Measurements from ENCODE around the gene CAMP. TPM values are rescaled to one million over a fixed set of nuclear protein-coding genes. Genes with fewer than 3 reads are reported as not detected.
A peak's percentile ranks its signal among the peaks of the same experiment; 100 is the strongest.

CAMP gene
- total and polyA plus RNA-seq, 7 donors, result 0.09 to 0.49 TPM; not detected in 5

DNA sequence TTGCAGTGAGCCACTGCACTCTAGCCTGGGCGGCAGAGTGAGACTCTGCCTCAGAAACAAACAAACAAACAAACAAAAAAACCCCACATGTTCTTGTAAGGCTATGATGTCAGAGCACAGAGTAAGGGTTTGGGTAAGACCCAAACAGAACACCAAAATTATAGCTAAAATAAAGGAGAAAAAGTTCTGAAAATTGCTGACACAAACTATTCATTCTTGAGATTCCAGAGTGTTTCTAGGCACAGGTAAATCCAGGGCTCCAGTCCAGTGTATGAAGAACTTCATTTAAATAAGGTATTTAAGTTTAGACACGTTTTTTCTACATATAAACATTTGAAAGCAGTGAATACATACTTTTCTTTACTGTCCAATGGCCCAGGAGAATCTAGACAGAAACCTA is 39.0 kb upstream of the CAMP start:
- DNase-seq (no peak), ATAC-seq (no peak)
- 90 to 98% (median 91%) methylated on average over 2 of the region's 2 CpGs for WGBS, 3 donors
- no peaks in the 10 kb centered on the region for H3K36me3 ChIP-seq (ENCODE audit: insufficient read depth in 1 of 2, low read depth in 1 of 2)
- intact Hi-C loops (cut with DNase I), result no loop called here
- H3K4me3 ChIP-seq, result no peak overlapping the region
- no peak overlapping the region for H3K27ac ChIP-seq
- H3K27me3 ChIP-seq (ENCODE audit: insufficient read depth in 3 of 3, low read length in 2 of 3), result no peaks in the 10 kb centered on the region
- TF ChIP-seq, protein P1, sequence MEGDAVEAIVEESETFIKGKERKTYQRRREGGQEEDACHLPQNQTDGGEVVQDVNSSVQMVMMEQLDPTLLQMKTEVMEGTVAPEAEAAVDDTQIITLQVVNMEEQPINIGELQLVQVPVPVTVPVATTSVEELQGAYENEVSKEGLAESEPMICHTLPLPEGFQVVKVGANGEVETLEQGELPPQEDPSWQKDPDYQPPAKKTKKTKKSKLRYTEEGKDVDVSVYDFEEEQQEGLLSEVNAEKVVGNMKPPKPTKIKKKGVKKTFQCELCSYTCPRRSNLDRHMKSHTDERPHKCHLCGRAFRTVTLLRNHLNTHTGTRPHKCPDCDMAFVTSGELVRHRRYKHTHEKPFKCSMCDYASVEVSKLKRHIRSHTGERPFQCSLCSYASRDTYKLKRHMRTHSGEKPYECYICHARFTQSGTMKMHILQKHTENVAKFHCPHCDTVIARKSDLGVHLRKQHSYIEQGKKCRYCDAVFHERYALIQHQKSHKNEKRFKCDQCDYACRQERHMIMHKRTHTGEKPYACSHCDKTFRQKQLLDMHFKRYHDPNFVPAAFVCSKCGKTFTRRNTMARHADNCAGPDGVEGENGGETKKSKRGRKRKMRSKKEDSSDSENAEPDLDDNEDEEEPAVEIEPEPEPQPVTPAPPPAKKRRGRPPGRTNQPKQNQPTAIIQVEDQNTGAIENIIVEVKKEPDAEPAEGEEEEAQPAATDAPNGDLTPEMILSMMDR (IDR thresholded peaks at IDR 0.05), result no peak
- peaks cover 9% of the 10 kb centered on the region for H3K4me1 ChIP-seq
- H3K9me3 ChIP-seq, result no peaks in the 10 kb centered on the region

GRCh38 chr3:48185129-48185528 is 38.2 kb upstream of the CAMP start:
- no peak overlapping the region for H3K27ac ChIP-seq
- ATAC-seq, result no peak
- no peaks in the 10 kb centered on the region for H3K36me3 ChIP-seq (ENCODE audit: insufficient read depth in 1 of 2, low read depth in 1 of 2)
- WGBS, 3 donors, result 89 to 94% (median 90%) methylated on average over 4 of the region's 4 CpGs
- DNase-seq, result no peak
- H3K9me3 ChIP-seq, result no peaks in the 10 kb centered on the region
- TF ChIP-seq, protein P1 (IDR thresholded peaks at IDR 0.05), result no peak
- H3K27me3 ChIP-seq (ENCODE audit: insufficient read depth in 3 of 3, low read length in 2 of 3), result no peaks in the 10 kb centered on the region
- H3K4me1 ChIP-seq, result peaks cover 9% of the 10 kb centered on the region
- intact Hi-C loops (cut with DNase I), result no loop called here
- H3K4me3 ChIP-seq, result no peak overlapping the region

DNA sequence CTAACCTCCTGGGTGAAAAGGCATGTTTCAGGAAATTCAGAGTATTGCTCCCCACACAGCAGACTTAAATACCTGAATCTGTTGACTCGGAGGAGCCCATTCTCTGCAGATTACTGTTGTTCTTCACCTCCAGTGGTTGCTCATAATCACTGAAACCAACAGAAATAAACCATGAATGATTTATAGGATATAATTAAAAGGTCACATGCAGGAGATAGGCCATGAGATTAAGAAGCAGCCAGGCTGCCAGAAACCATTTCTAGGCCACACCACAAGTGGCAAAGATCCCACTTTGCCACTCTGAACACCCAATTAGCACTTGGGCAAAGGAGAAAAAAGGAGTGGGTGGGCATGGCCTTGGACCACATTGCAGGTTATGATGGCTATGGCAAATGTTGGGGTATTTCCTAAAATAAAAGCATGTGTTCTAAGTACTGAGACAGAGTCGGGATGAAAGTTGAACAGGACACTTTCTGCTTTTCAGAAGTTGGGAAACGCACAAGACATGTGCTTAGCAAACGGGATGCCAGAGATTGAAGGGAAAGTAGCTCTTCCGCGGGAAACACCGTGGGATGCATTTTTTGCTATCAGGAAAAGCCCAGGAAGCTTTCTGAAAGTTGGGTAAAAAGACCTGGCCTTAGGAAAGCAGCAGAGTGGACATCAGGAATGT is 36.5 kb upstream of the CAMP start:
- WGBS, 3 donors, result 41 to 49% (median 42%) methylated on average over 7 of the region's 7 CpGs
- no peak for DNase-seq
- Histone ChIP-seq H3K4me3 (peak overlapping the region; percentile 75), H3K27me3 (ENCODE audit: insufficient read depth in 3 of 3, low read length in 2 of 3) (no peaks in the 10 kb centered on the region), H3K27ac (no peak overlapping the region), H3K4me1 (peaks cover 9% of the 10 kb centered on the region), H3K9me3 (no peaks in the 10 kb centered on the region), H3K36me3 (ENCODE audit: insufficient read depth in 1 of 2, low read depth in 1 of 2) (no peaks in the 10 kb centered on the region)
- ATAC-seq, result no peak
- TF ChIP-seq, protein P1 (IDR thresholded peaks at IDR 0.05), result no peak
- intact Hi-C loops (cut with DNase I), result no loop called here

DNA sequence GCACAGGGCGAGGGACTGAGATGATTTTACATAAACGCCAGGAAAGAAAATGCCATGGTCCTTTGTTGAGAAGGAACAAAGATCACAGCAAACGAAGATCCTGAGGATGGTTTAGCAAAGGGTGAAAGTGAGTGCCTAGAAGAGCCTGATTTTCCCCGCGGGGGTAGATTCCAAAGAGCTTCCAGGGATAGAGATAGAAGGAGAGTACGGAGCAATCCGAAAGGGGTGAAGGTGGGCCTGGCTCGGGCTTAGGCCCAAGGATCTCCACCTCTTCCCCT is 36.1 kb upstream of the CAMP start:
- ATAC-seq (no peak), DNase-seq (no peak)
- TF ChIP-seq, protein P1 (IDR thresholded peaks at IDR 0.05), result no peak
- Histone ChIP-seq H3K4me1 (peaks cover 9% of the 10 kb centered on the region), H3K4me3 (peak overlapping the region; percentile 75), H3K27me3 (ENCODE audit: insufficient read depth in 3 of 3, low read length in 2 of 3) (no peaks in the 10 kb centered on the region), H3K36me3 (ENCODE audit: insufficient read depth in 1 of 2, low read depth in 1 of 2) (no peaks in the 10 kb centered on the region), H3K27ac (no peak overlapping the region), H3K9me3 (no peaks in the 10 kb centered on the region)
- intact Hi-C loops (cut with DNase I), result no loop called here
- 10 to 18% (median 18%) methylated on average over 8 of the region's 8 CpGs for WGBS, 3 donors

Data from psoas muscle (tissue), 8 donors.